Keratinocyte (primary cell): ENCODE data around the gene SPTBN4.

Source experiments
- EZH2 ChIP-seq: IDR thresholded peaks from one replicate; pipeline ENCODE4 v1.6.1; 2012; ENCODE audit warnings: inconsistent platforms, mild to moderate bottlenecking, low read length, moderate library complexity
- TF ChIP-seq, protein P1 (sequence below), 3 experiments: IDR thresholded peaks in 1 of 3; conservative IDR thresholded peaks in 1 of 3; optimal IDR thresholded peaks in 1 of 3; 2 replicates in 2 of 3; 3 replicates in 1 of 3; pipeline versions ENCODE3 to v1.5.1; 2011; ENCODE audit warnings: low read length in 3 of 3, mild to moderate bottlenecking in 3 of 3, moderate library complexity in 2 of 3, control low read depth in 1 of 3, inconsistent platforms in 1 of 3; ENCODE audit not compliant: insufficient read depth in 2 of 3; ENCODE audit errors: extremely low read depth in 1 of 3

- TF ChIP-seq, protein P1, sequence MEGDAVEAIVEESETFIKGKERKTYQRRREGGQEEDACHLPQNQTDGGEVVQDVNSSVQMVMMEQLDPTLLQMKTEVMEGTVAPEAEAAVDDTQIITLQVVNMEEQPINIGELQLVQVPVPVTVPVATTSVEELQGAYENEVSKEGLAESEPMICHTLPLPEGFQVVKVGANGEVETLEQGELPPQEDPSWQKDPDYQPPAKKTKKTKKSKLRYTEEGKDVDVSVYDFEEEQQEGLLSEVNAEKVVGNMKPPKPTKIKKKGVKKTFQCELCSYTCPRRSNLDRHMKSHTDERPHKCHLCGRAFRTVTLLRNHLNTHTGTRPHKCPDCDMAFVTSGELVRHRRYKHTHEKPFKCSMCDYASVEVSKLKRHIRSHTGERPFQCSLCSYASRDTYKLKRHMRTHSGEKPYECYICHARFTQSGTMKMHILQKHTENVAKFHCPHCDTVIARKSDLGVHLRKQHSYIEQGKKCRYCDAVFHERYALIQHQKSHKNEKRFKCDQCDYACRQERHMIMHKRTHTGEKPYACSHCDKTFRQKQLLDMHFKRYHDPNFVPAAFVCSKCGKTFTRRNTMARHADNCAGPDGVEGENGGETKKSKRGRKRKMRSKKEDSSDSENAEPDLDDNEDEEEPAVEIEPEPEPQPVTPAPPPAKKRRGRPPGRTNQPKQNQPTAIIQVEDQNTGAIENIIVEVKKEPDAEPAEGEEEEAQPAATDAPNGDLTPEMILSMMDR (optimal IDR thresholded peaks at IDR 0.05 in 1 of 3, IDR thresholded peaks at IDR 0.05 in 1 of 3, conservative IDR thresholded peaks at IDR 0.05 in 1 of 3; ENCODE audit: extremely low read depth in 1 of 3, insufficient read depth in 2 of 3, low read length in 3 of 3) = peak in 2 of 3 experiments; percentile 21 to 35
- no peak for TF ChIP-seq EZH2
These were observed 54.5 kb downstream of the SPTBN4 start for GRCh38 chr19:40521276-40521675.
